Measurements from ENCODE around the gene CRELD1. TPM values are rescaled to one million over a fixed set of nuclear protein-coding genes. Genes with fewer than 3 reads are reported as not detected.

Gene CRELD1
- total RNA-seq, 6 experiments from 2014 or later = 22.4 to 43.5 (median 30.5) TPM

GRCh38 chr3:9911863-9912262 is 21.8 kb upstream of the CRELD1 start:
- 67% methylated on average over 5 of the region's 8 CpGs for WGBS (ENCODE audit: insufficient coverage, low coverage, low lambda C conversion rate, missing lambda C conversion rate)
- no peak overlapping the region for H3K4me3 ChIP-seq
- H3K27ac ChIP-seq = no peak overlapping the region
- H3K9me3 ChIP-seq = no peaks in the 10 kb centered on the region
- ATAC-seq (no peak), DNase-seq (no peak)
- H3K4me1 ChIP-seq = peaks cover 0 to 73% (median 34%) of the 10 kb centered on the region in 4 donors
- TF ChIP-seq POLR2A (IDR thresholded peaks at IDR 0.05) = no peak
- no peak for TF ChIP-seq CTCF (IDR thresholded peaks at IDR 0.05)
- intact Hi-C loops (cut with DNase I) = no loop called here
- H3K36me3 ChIP-seq = no peaks in the 10 kb centered on the region
- no peaks in the 10 kb centered on the region for H3K27me3 ChIP-seq

- Histone ChIP-seq H3K27ac (peak overlapping the region in 1 of 3 donors; percentile 87), H3K9me3 (no peaks in the 10 kb centered on the region), H3K27me3 (no peaks in the 10 kb centered on the region), H3K4me3 (no peak overlapping the region), H3K36me3 (no peaks in the 10 kb centered on the region), H3K4me1 (peaks cover 0 to 75% (median 34%) of the 10 kb centered on the region in 4 donors)
- TF ChIP-seq POLR2A (IDR thresholded peaks at IDR 0.05) (no peak), CTCF (IDR thresholded peaks at IDR 0.05) (no peak)
- intact Hi-C loops (cut with DNase I) = no loop called here
- DNase-seq = peak in 1 of 3 donors; percentile 60
- ATAC-seq = peak; percentile 13 to 39 (median 28)
- WGBS (ENCODE audit: insufficient coverage, low coverage, low lambda C conversion rate, missing lambda C conversion rate) = 22% methylated on average over 7 of the region's 7 CpGs
Observed at GRCh38 chr3:9912294-9912935, 21.2 kb upstream of the CRELD1 start.

- no CpG with 5 or more reads among the region's 5 CpGs for WGBS (ENCODE audit: insufficient coverage, low coverage, low lambda C conversion rate, missing lambda C conversion rate)
- DNase-seq (peak in 1 of 3 donors; percentile 63), ATAC-seq (peak in 2 of 4 donors; percentile 3 to 12)
- intact Hi-C loops (cut with DNase I) = no loop called here
- H3K36me3 ChIP-seq = no peaks in the 10 kb centered on the region
- H3K4me3 ChIP-seq = no peak overlapping the region
- TF ChIP-seq CTCF (IDR thresholded peaks at IDR 0.05) (no peak), POLR2A (IDR thresholded peaks at IDR 0.05) (no peak)
- no peaks in the 10 kb centered on the region for H3K27me3 ChIP-seq
- peak overlapping the region in 2 of 3 donors; percentile 75 to 87 for H3K27ac ChIP-seq
- peaks cover 0 to 78% (median 35%) of the 10 kb centered on the region in 4 donors for H3K4me1 ChIP-seq
- H3K9me3 ChIP-seq = no peaks in the 10 kb centered on the region
Observed at GRCh38 chr3:9913601-9914000, 20.0 kb upstream of the CRELD1 start.

- Histone ChIP-seq H3K9me3 (no peaks in the 10 kb centered on the region), H3K27ac (peak overlapping the region in 2 of 3 donors; percentile 75 to 87), H3K36me3 (no peaks in the 10 kb centered on the region), H3K4me3 (peak overlapping the region in 1 of 3 donors; percentile 73), H3K4me1 (peaks cover 0 to 76% (median 35%) of the 10 kb centered on the region in 4 donors), H3K27me3 (no peaks in the 10 kb centered on the region)
- whole genome bisulfite sequencing (ENCODE audit: insufficient coverage, low coverage, low lambda C conversion rate, missing lambda C conversion rate) = 22% methylated on average over 1 of the region's 1 CpG
- DNase-seq (peak; percentile 56 to 89 (median 82)), ATAC-seq (peak; percentile 2 to 44 (median 40))
- TF ChIP-seq CTCF (IDR thresholded peaks at IDR 0.05) (no peak), POLR2A (IDR thresholded peaks at IDR 0.05) (no peak)
- intact Hi-C loops (cut with DNase I) = no loop called here
Observed at GRCh38 chr3:9914011-9914410, 19.6 kb upstream of the CRELD1 start.

Data from right lobe of liver (tissue), 6 donors.